Common myeloid progenitor, CD34-positive (primary cell): Measurements from ENCODE around the gene DIRAS3.
"Not testable (repeated sequence)": the region's sequence is repeated elsewhere in the genome, so short reads cannot be mapped to it uniquely, and the experiment has no call there.

Experiments used
- CTCF ChIA-PET: fragments of 350-600 bp; sonication (Branson Sonifier 250); formaldehyde crosslinking; loops from one replicate; lab custom pipeline; 2021; ENCODE audit warnings: antibody characterized with exemption; lab: Charles Lee
- POLR2A ChIA-PET: fragments of 350-600 bp; sonication (Branson Sonifier 250); formaldehyde crosslinking; loops from one replicate; lab custom pipeline; 2021; ENCODE audit warnings: antibody characterized with exemption; lab: Charles Lee
- DNase-seq, 3 donors: peaks; one replicate each; pipeline versions ENCODE4 v3.0.0 to v3.0.0-alpha.2; 2013
- H3K27ac ChIP-seq, 2 experiments: 1 replicate in 1 of 2; 2 replicates in 1 of 2; pipeline ENCODE4 v1.7.0; 2013; ENCODE audit warnings: inconsistent platforms in 2 of 2, low read length in 2 of 2, mild to moderate bottlenecking in 2 of 2, low read depth in 1 of 2, moderate library complexity in 1 of 2; ENCODE audit not compliant: severe bottlenecking in 2 of 2, insufficient read depth in 1 of 2, poor library complexity in 1 of 2
- H3K27me3 ChIP-seq, 5 experiments: replicated peaks in 2 of 5; 1 replicate in 3 of 5; 2 replicates in 2 of 5; pipeline versions ENCODE4 v1.6.1 to v1.7.0; 2013; ENCODE audit warnings: low read length in 4 of 5, mild to moderate bottlenecking in 2 of 5, moderate library complexity in 2 of 5, inconsistent platforms in 1 of 5; ENCODE audit not compliant: insufficient read depth in 5 of 5, control insufficient read depth in 4 of 5
- H3K36me3 ChIP-seq, 4 experiments: 1 replicate in 2 of 4; 2 replicates in 2 of 4; pipeline versions ENCODE4 v1.6.1 to v1.7.0; 2013; ENCODE audit warnings: low read length in 3 of 4, control low read depth in 1 of 4, mild to moderate bottlenecking in 1 of 4; ENCODE audit not compliant: control insufficient read depth in 4 of 4, insufficient read depth in 4 of 4
- H3K4me1 ChIP-seq, 4 experiments: 1 replicate in 3 of 4; 2 replicates in 1 of 4; pipeline versions ENCODE4 v1.6.1 to v1.7.1; 2013; ENCODE audit warnings: low read length in 3 of 4, mild to moderate bottlenecking in 3 of 4, control low read depth in 1 of 4, inconsistent platforms in 1 of 4, moderate library complexity in 1 of 4; ENCODE audit not compliant: control insufficient read depth in 4 of 4, insufficient read depth in 4 of 4; ENCODE audit errors: control extremely low read depth in 1 of 4
- H3K4me3 ChIP-seq, 7 experiments: 1 replicate in 4 of 7; 2 replicates in 3 of 7; pipeline versions ENCODE4 v1.5.1 to v1.7.0; 2013; ENCODE audit warnings: mild to moderate bottlenecking in 7 of 7, low read length in 6 of 7, moderate library complexity in 6 of 7, inconsistent platforms in 2 of 7, low read depth in 2 of 7, control low read depth in 1 of 7; ENCODE audit not compliant: insufficient read depth in 4 of 7, control insufficient read depth in 1 of 7; ENCODE audit errors: extremely low read depth in 1 of 7
- H3K9me3 ChIP-seq, 5 experiments: 1 replicate in 4 of 5; 2 replicates in 1 of 5; pipeline versions ENCODE4 v1.6.1 to v1.7.1; 2013; ENCODE audit warnings: low read length in 4 of 5, mild to moderate bottlenecking in 2 of 5, inconsistent platforms in 1 of 5, low read depth in 1 of 5, moderate library complexity in 1 of 5; ENCODE audit not compliant: control insufficient read depth in 4 of 5, insufficient read depth in 2 of 5; ENCODE audit errors: control extremely low read depth in 1 of 5
- WGBS: methylation state at CpG from one replicate; pipeline ENCODE4 v1.1.5; 2013; ENCODE audit not compliant: insufficient coverage; 5-methylcytosine and 5-hydroxymethylcytosine counted together

Gene DIRAS3

DNA sequence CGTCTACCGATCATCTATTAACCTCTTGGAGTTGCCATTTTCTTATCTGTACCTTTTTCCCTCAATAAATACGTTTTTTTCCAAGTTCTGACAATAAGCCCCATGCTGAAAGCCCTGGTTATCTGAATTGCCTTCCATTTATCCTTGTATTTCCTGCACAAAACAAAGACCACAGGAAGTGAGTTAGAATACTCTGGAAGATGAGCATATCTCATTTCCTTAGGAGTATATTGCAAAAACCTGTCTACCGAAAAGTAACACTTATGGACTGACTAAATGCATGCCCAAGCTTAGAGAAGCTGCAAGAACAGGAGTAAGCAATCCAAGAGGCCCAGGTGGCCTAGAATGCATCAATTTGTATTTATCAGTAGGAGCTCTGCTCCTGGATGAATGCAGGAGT is 39.9 kb downstream of the DIRAS3 start:
- DNase-seq, result no peak

DNA sequence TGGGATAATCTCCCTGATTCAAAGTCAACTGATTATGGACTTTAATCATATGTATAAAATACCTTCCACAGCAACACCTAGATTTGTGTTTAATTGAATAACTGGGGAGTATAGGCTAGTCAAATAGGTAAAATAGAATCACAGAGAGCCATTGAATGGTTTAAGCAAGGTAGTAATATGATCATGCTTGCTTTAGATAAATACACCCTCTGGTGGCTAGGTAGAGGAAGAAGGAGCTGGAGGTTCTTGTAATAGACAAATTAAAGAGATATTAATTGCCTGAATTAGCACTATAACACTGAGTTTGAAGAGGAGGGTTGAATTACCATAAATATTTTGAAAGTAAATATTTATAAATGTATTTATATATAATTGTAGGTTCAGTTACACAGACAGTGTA is 40.3 kb downstream of the DIRAS3 start:
- no peaks in the 10 kb centered on the region for H3K9me3 ChIP-seq
- no peak overlapping the region for H3K4me3 ChIP-seq
- DNase-seq, result peak; percentile 0 to 18 (median 6)
- ChIA-PET POLR2A (no interaction called here), CTCF (interaction anchor here (0.6 to 2.7 kb wide), 4 partner anchors 8 to 160 kb away, joined by 3 to 9 read pairs (median 6); no protein-coding TSS in a partner anchor)
- no peak overlapping the region for H3K27ac ChIP-seq
- no peaks in the 10 kb centered on the region for H3K4me1 ChIP-seq
- H3K36me3 ChIP-seq, result no peaks in the 10 kb centered on the region
- no peaks in the 10 kb centered on the region for H3K27me3 ChIP-seq

More for the DNA sequence above, 39.9 kb downstream of the DIRAS3 start:
- no peak overlapping the region for H3K27ac ChIP-seq
- no peaks in the 10 kb centered on the region for H3K4me1 ChIP-seq
- WGBS, result 0% methylated on average over 1 of the region's 4 CpGs
- no peaks in the 10 kb centered on the region for H3K27me3 ChIP-seq
- no peaks in the 10 kb centered on the region for H3K36me3 ChIP-seq
- no peaks in the 10 kb centered on the region for H3K9me3 ChIP-seq
- ChIA-PET POLR2A (no interaction called here), CTCF (interaction anchor here (0.9 to 2.7 kb wide), 6 partner anchors 8 to 245 kb away, joined by 3 to 9 read pairs (median 4); no protein-coding TSS in a partner anchor)
- no peak overlapping the region for H3K4me3 ChIP-seq

- H3K36me3 ChIP-seq, H3K27me3 ChIP-seq, CTCF ChIA-PET, H3K27ac ChIP-seq, POLR2A ChIA-PET, H3K4me3 ChIP-seq, H3K9me3 ChIP-seq, H3K4me1 ChIP-seq, DNase-seq: not testable (repeated sequence)
- 100% methylated on average over 3 of the region's 3 CpGs for WGBS
These were observed 46.8 kb downstream of the DIRAS3 start for GRCh38 chr1:68003626-68004025.

DNA sequence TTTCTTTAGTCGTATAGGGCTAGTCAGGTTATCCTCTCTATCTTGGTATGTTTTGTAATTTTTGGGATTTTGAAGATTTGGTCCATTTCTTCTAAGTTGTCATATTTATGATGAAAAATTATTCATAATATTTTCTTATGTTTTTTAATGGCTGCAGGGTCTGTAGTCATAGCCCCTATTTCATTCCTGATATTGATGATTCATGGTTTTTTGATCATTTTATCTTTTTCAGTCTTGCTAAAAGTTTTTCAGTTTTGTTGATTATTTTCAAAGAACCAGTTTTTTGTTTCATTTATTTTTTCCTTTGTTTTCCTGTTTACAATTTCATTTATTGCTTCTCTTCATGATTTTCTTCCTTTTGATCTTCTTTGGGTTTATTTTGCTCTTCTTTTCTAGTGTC is 50.2 kb downstream of the DIRAS3 start:
- Histone ChIP-seq H3K9me3 (peaks cover 0 to 9% (median 1%) of the 10 kb centered on the region in 5 experiments), H3K36me3 (no peaks in the 10 kb centered on the region), H3K27ac (no peak overlapping the region), H3K4me1 (no peaks in the 10 kb centered on the region), H3K27me3 (no peaks in the 10 kb centered on the region), H3K4me3 (no peak overlapping the region)
- whole genome bisulfite sequencing, result no CpG with 5 or more reads among the region's 1 CpG
- ChIA-PET POLR2A (no interaction called here), CTCF (interaction anchor here (0.7 kb wide), 1 partner anchor 149 kb away, joined by 3 read pairs; no protein-coding TSS in a partner anchor)
- no peak for DNase-seq

DNA sequence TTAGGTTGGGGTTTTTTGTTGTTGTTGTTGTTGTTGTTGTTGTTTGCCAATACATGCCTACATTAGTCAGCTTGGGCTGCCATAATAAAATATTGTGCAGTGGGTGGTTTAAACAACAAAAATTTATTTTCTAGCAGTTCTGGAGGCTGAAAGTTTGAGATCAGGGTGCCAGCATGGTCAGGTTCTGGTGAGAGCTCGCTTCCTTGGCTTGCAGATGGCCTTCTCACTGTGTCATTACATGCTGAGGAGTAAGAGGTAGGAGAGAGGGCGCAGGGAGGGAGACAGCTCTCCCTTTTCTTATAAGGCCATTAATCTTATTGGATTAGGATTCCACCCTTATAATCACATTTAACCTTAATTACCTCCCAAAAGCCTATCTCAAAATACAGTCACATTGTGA is 52.7 kb downstream of the DIRAS3 start:
- CTCF ChIA-PET, result no interaction called here
- Histone ChIP-seq H3K4me1 (no peaks in the 10 kb centered on the region), H3K9me3 (peaks cover 0 to 12% (median 3%) of the 10 kb centered on the region in 5 experiments), H3K27ac (no peak overlapping the region), H3K36me3 (no peaks in the 10 kb centered on the region), H3K4me3 (no peak overlapping the region), H3K27me3 (no peaks in the 10 kb centered on the region)
- WGBS, result 100% methylated on average over 1 of the region's 2 CpGs
- POLR2A ChIA-PET, result no interaction called here
- DNase-seq, result no peak
